Measurements from ENCODE around the gene PLA2G4E.

PLA2G4E gene

DNA sequence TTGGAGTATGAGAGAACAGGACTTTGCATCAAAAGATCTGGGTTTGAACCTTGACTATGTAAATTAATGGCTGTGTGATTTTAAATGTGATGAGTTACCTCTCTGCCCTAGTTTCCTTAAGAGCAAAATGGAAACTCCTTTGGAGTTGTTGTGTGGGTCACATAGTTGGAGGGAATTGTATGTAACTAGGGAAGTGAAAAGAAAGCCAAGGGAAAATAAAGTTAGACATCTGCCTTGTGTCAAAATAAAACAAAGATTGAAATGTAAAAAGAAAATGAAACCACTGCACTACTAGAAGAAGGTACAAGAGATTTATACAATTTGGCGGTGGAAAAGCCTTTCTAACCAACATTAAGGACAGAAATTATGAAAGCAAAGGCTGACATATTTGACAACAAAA is 46.8 kb downstream of the PLA2G4E start:
- no peak for DNase-seq (ENCODE audit: low read depth, low spot score)
- no peak for TF ChIP-seq CTCF (IDR thresholded peaks at IDR 0.05; ENCODE audit: low read depth, low read length)
- no peak overlapping the region for H3K4me3 ChIP-seq (ENCODE audit: low read depth, low read length)
- in situ Hi-C loops (cut with HindIII; ENCODE audit: low sequenced_read_pairs) = no loop called here

GRCh38 chr15:41972253-41973242 is 48.3 kb downstream of the PLA2G4E start, which contains the start of gene EHD4:
TSS of gene EHD4 (minus strand) at chr15:41972557. CDS start at chr15:41972494, 63 bp downstream.
- peak within 1 kb of the TSS; percentile 92 for H3K4me3 ChIP-seq (ENCODE audit: low read depth, low read length)
- peak; percentile 47 for TF ChIP-seq CTCF (IDR thresholded peaks at IDR 0.05; ENCODE audit: low read depth, low read length)
- DNase-seq (ENCODE audit: low read depth, low spot score) = peak; percentile 99
- in situ Hi-C loops (cut with HindIII; ENCODE audit: low sequenced_read_pairs) = no loop called here

GRCh38 chr15:41971895-41972252 is 49.0 kb downstream of the PLA2G4E start:
- DNase-seq (ENCODE audit: low read depth, low spot score) = no peak
- no peak for TF ChIP-seq CTCF (IDR thresholded peaks at IDR 0.05; ENCODE audit: low read depth, low read length)
- H3K4me3 ChIP-seq (ENCODE audit: low read depth, low read length) = peak overlapping the region; percentile 92
- in situ Hi-C loops (cut with HindIII; ENCODE audit: low sequenced_read_pairs) = no loop called here

DNA sequence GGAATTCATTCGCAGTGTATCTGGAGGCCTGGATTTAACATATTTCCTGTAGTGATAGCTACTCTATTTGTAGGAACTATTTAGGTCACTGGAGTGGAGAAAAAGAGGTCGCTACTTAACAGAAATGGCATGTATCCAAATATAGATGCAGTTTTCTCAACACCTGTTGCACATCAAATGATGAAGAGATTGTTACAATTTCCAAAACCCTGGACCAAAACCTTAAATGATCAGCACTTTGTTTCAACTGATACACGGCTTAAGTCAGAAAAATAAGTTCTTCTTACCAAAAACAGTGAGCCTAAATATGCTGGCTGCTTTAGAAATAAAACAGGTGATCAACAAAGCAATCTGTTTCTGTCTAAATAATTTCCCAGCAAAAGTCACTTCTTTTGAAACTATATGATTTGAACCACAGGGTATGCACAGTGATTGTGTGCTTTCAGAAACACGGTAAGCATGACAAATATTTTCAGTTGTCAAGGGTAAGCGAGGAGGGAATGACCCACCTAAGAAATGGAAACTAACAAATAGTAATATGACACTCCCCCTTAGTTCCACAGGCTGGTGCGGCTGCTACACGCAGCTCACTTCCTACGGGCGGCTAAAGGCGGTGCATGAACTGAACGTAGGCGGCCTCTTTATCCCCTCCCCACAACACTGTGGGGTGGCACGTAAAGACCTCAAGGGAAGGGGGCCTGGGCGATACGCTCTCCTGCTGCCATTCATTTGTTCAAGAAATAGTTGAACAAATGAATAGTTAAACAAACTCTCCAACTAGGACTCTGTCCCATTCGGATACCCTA is 49.5 kb downstream of the PLA2G4E start:
- DNase-seq (ENCODE audit: low read depth, low spot score) = peak; percentile 73
- no peak for TF ChIP-seq CTCF (IDR thresholded peaks at IDR 0.05; ENCODE audit: low read depth, low read length)
- H3K4me3 ChIP-seq (ENCODE audit: low read depth, low read length) = peak overlapping the region; percentile 92
- in situ Hi-C loops (cut with HindIII; ENCODE audit: low sequenced_read_pairs) = no loop called here

DNA sequence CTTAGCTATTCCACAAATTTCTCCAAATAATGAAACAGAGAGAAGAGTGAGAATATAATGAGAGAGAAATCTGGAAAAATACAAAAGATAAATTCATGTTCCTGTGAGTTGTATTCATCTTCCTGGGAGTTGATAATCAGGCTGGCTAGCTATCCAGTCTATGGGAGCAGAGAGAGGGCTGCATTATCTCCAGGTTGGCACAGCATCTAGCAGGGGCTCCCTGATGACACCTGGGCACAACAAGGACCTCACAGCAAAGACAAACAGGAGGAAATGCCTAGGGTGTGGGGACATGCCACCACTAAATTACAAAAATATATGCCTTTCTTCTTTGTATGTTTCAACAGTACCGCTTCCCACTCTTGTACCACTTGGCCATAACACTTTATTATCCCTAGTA is 50.4 kb downstream of the PLA2G4E start:
- DNase-seq (ENCODE audit: low read depth, low spot score) = no peak
- in situ Hi-C loops (cut with HindIII; ENCODE audit: low sequenced_read_pairs) = no loop called here
- TF ChIP-seq CTCF (IDR thresholded peaks at IDR 0.05; ENCODE audit: low read depth, low read length) = no peak
- no peak overlapping the region for H3K4me3 ChIP-seq (ENCODE audit: low read depth, low read length)

DNA sequence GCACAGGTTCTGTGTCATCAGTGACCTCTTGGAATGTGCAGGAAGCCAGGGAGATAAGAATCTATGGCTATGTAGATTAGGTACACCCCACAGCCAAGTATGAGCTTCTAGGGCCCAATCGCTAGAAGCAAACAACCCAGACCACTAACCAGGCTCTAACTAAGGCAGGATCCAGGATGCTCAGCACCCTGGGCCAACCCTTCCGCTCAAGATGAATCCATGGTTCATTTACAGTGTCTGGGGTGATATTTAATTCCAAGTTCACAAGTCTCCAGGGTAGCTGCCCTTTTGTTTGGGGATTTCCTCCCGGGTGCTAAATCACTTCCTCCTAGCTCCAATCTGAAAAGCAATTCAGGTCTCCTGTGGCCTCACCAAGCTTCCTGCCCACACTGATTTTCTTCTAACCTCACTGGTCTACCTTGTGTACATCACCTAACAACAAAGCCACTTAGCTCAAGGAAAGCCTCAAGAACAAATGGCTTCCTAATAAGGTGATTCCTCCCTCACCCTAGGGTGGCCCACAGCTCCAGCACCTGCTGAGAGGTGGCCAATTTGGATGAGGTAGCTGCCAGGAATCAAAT is 50.9 kb downstream of the PLA2G4E start:
- TF ChIP-seq CTCF (IDR thresholded peaks at IDR 0.05; ENCODE audit: low read depth, low read length) = no peak
- in situ Hi-C loops (cut with HindIII; ENCODE audit: low sequenced_read_pairs) = no loop called here
- no peak overlapping the region for H3K4me3 ChIP-seq (ENCODE audit: low read depth, low read length)

More for the DNA sequence above, 50.9 kb downstream of the PLA2G4E start:
- no peak for DNase-seq (ENCODE audit: low read depth, low spot score)
